GM19395 (cell line): ENCODE measurements around the gene CPB2.
A peak's percentile ranks its signal among the peaks of the same experiment; 100 is the strongest.

ENCODE experiments used
- ATAC-seq: cut with Tn5 transposase; IDR thresholded peaks from one replicate; pipeline ENCODE4 v1.9.1; 2021; ENCODE audit warnings: mild to moderate bottlenecking, moderate library complexity; ENCODE audit not compliant: unreplicated experiment

CPB2 gene

GRCh38 chr13:46100191-46100815, 4.5 kb downstream of the CPB2 start:
- peak; percentile 62 for ATAC-seq

GRCh38 chr13:46097663-46098062, 7.2 kb downstream of the CPB2 start:
- no peak for ATAC-seq

- no peak for ATAC-seq
Observed at GRCh38 chr13:46097015-46097414, 7.8 kb downstream of the CPB2 start.

GRCh38 chr13:46094478-46094877, 10.4 kb downstream of the CPB2 start:
- ATAC-seq = no peak

- no peak for ATAC-seq
Observed at GRCh38 chr13:46088821-46089562, 15.8 kb downstream of the CPB2 start.

- no peak for ATAC-seq
Observed at GRCh38 chr13:46087481-46087880, 17.4 kb downstream of the CPB2 start.

- ATAC-seq = no peak
Observed at GRCh38 chr13:46086985-46087384, 17.8 kb downstream of the CPB2 start.

- no peak for ATAC-seq
Observed at GRCh38 chr13:46086421-46086922, 18.4 kb downstream of the CPB2 start.

- no peak for ATAC-seq
Observed at GRCh38 chr13:46085737-46086136, 19.1 kb downstream of the CPB2 start.

GRCh38 chr13:46082324-46082723, 22.5 kb downstream of the CPB2 start:
- ATAC-seq = no peak

- ATAC-seq = no peak
Observed at GRCh38 chr13:46079770-46080169, 25.1 kb downstream of the CPB2 start.

GRCh38 chr13:46077265-46077664, 27.6 kb downstream of the CPB2 start:
- ATAC-seq = no peak

- ATAC-seq = no peak
Observed at GRCh38 chr13:46076827-46077226, 28.0 kb downstream of the CPB2 start.

GRCh38 chr13:46075811-46076210, 29.0 kb downstream of the CPB2 start:
- ATAC-seq = no peak

- ATAC-seq = peak; percentile 90
Observed at GRCh38 chr13:46071590-46072249, 33.1 kb downstream of the CPB2 start.

- ATAC-seq = no peak
Observed at GRCh38 chr13:46063292-46063691, 41.5 kb downstream of the CPB2 start.

GRCh38 chr13:46062185-46062584, 42.6 kb downstream of the CPB2 start:
- no peak for ATAC-seq

GRCh38 chr13:46059405-46059804, 45.4 kb downstream of the CPB2 start:
- no peak for ATAC-seq

- no peak for ATAC-seq
Observed at GRCh38 chr13:46058268-46058667, 46.6 kb downstream of the CPB2 start.

- no peak for ATAC-seq
Observed at GRCh38 chr13:46057256-46058015, 47.4 kb downstream of the CPB2 start.
